ENCODE measurements around the gene SORCS2.

GRCh38 chr4:7262134-7262533 lies 69.8 kb downstream of the SORCS2 start:
- TF ChIP-seq POLR2A (IDR thresholded peaks at IDR 0.05) (no peak), CTCF (IDR thresholded peaks at IDR 0.05 in 4 of 5, conservative IDR thresholded peaks at IDR 0.05 in 1 of 5) (no peak)

Measured in gastrocnemius medialis (tissue), 4 donors.